Hepatocyte (in vitro differentiated cells): Measurements from ENCODE around the gene PAH.

Source experiments
- EZH2 ChIP-seq: fragments of 200-600 bp; sonication (generic); IDR thresholded peaks from 2 replicates; pipeline ENCODE4 v1.6.1; 2016; ENCODE audit warnings: antibody characterized with exemption, mild to moderate bottlenecking, borderline replicate concordance
- EZH2phosphoT487 ChIP-seq: fragments of 200-600 bp; sonication (generic); IDR thresholded peaks from one replicate; pipeline ENCODE4 v1.6.1; 2018; ENCODE audit warnings: antibody characterized with exemption, mild to moderate bottlenecking, low read depth, moderate library complexity; ENCODE audit not compliant: unreplicated experiment, severe bottlenecking
- TF ChIP-seq, protein P1 (sequence below): fragments of 200-600 bp; sonication (generic); IDR thresholded peaks from 2 replicates; pipeline ENCODE4 v1.5.1; 2016; ENCODE audit warnings: antibody characterized with exemption, mild to moderate bottlenecking; ENCODE audit not compliant: poor library complexity

DNA sequence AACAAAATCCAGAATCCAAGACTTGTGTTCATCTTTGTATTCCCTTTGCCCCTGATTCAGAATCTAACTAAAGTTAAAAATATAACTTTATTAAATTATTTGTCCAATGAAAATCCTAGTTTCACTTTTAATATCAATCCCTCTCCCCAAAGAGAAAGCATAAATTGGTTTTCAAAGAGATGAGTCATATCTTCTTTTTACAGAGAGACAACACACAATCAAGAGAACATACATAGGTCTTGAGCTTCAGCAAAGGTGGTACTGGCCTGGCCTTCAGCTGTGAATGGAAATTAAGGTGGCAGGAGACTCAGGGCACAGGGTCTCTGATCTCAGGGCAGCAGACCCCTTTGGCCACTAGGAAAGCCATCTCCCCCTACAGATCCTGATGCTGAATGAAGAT is 36.2 kb upstream of the PAH start:
- TF ChIP-seq, protein P1, sequence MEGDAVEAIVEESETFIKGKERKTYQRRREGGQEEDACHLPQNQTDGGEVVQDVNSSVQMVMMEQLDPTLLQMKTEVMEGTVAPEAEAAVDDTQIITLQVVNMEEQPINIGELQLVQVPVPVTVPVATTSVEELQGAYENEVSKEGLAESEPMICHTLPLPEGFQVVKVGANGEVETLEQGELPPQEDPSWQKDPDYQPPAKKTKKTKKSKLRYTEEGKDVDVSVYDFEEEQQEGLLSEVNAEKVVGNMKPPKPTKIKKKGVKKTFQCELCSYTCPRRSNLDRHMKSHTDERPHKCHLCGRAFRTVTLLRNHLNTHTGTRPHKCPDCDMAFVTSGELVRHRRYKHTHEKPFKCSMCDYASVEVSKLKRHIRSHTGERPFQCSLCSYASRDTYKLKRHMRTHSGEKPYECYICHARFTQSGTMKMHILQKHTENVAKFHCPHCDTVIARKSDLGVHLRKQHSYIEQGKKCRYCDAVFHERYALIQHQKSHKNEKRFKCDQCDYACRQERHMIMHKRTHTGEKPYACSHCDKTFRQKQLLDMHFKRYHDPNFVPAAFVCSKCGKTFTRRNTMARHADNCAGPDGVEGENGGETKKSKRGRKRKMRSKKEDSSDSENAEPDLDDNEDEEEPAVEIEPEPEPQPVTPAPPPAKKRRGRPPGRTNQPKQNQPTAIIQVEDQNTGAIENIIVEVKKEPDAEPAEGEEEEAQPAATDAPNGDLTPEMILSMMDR: no peak
- TF ChIP-seq EZH2 (no peak), EZH2phosphoT487 (no peak)
